Measurements from ENCODE around the gene FAT2. TPM values are rescaled to one million over a fixed set of nuclear protein-coding genes. Genes with fewer than 3 reads are reported as not detected.

Gene FAT2
- total RNA-seq, 6 experiments from 2014 or later, result not detected

GRCh38 chr5:151572657-151573368 is 18.3 kb downstream of the FAT2 start:
- no peak for DNase-seq
- no peak for ATAC-seq
- Histone ChIP-seq H3K4me1 (no peaks in the 10 kb centered on the region), H3K9me3 (no peaks in the 10 kb centered on the region), H3K36me3 (no peaks in the 10 kb centered on the region), H3K4me3 (no peak overlapping the region), H3K27ac (no peak overlapping the region), H3K27me3 (no peaks in the 10 kb centered on the region)
- intact Hi-C loops (cut with DNase I), result no loop called here
- WGBS (ENCODE audit: insufficient coverage, low coverage, low lambda C conversion rate, missing lambda C conversion rate), result 84% methylated on average over 4 of the region's 8 CpGs
- TF ChIP-seq, protein P1, sequence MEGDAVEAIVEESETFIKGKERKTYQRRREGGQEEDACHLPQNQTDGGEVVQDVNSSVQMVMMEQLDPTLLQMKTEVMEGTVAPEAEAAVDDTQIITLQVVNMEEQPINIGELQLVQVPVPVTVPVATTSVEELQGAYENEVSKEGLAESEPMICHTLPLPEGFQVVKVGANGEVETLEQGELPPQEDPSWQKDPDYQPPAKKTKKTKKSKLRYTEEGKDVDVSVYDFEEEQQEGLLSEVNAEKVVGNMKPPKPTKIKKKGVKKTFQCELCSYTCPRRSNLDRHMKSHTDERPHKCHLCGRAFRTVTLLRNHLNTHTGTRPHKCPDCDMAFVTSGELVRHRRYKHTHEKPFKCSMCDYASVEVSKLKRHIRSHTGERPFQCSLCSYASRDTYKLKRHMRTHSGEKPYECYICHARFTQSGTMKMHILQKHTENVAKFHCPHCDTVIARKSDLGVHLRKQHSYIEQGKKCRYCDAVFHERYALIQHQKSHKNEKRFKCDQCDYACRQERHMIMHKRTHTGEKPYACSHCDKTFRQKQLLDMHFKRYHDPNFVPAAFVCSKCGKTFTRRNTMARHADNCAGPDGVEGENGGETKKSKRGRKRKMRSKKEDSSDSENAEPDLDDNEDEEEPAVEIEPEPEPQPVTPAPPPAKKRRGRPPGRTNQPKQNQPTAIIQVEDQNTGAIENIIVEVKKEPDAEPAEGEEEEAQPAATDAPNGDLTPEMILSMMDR (IDR thresholded peaks at IDR 0.05), result no peak
- no peak for TF ChIP-seq POLR2A (IDR thresholded peaks at IDR 0.05)

DNA sequence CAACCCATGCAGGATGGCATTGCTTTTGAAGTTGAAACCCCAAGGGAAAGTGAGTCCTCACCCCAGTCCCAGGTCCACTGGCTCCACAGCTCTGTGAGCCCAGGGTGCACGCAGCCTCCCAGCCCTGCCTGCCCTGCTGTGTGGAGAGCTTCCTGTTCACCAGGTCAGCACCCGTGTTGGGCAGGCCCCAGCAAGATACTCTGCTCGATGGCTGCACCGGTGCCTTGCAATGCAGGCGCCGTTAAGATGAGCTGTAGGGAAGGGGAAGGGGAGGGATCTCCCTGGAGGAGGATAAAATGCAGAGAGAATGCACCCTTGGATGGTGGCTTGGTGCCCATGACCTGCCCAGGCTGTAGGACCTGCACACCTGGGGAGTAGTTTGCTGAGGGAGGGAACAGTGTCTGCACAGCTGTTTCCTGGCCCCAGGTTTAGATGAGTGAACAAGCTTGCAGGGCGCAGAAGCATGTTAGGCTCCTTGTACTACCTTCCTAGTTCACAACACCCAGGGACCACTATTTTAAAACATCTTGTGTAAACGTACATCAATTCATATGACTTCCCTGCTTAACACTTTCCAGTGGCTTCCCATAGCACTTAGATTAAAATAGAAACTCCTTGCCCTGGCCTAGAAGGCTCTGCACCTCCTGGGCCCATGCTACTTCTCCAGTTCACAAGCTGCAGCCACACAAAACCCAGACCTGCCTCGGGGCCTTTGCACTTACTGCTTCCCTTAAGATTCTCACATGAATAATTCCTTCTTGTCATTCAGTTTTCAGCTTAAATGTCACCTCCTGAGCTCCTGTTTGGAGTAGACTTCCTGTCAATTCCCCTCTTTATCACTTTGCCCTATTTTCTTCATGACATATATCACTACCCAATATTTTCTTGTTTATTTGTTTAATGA is 19.6 kb downstream of the FAT2 start:
- ATAC-seq (no peak), DNase-seq (no peak)
- Histone ChIP-seq H3K9me3 (no peaks in the 10 kb centered on the region), H3K4me3 (no peak overlapping the region), H3K36me3 (no peaks in the 10 kb centered on the region), H3K27me3 (no peaks in the 10 kb centered on the region), H3K27ac (no peak overlapping the region), H3K4me1 (no peaks in the 10 kb centered on the region)
- intact Hi-C loops (cut with DNase I), result no loop called here
- WGBS (ENCODE audit: insufficient coverage, low coverage, low lambda C conversion rate, missing lambda C conversion rate), result 38% methylated on average over 2 of the region's 9 CpGs
- no peak for TF ChIP-seq POLR2A (IDR thresholded peaks at IDR 0.05)
- TF ChIP-seq, protein P1 (IDR thresholded peaks at IDR 0.05), result no peak

DNA sequence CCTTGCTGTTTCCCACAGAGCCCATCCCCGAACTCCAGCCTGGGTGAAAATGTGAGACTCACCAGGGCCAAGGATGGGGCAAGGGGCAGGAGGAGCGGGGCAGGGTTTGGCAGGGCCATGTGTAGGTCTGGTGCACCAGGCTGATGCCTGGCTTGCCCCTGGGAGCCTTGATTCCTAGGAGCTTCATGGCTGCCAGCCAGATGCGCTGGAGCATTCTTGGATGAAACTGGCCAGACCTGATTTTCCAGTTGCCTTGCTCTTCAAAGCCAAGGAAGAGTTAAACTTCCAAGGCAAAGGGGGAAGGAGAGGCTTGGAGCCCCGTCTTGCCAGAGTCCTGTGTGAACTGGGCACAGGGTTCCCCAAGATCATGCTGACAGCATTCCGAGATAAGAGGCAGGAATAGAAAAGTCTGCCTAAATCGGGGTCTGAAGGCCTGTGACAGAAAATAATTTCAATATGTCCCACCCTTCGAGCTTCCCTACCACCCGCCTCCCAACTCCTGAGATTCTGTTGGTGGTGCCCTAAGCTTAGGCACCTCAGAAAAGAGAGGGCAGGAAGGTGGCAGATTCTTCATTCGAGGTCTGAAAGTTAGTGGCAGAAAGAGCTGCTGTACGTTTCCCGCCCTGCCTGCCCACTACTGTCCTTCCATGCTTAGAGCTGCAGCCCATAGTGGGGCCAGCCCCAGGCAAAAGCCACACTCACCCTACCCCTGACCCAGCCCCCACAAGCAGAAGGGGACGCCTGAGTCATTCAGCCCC is 20.4 kb downstream of the FAT2 start:
- Histone ChIP-seq H3K9me3 (no peaks in the 10 kb centered on the region), H3K36me3 (no peaks in the 10 kb centered on the region), H3K27me3 (no peaks in the 10 kb centered on the region), H3K4me3 (no peak overlapping the region), H3K4me1 (no peaks in the 10 kb centered on the region), H3K27ac (no peak overlapping the region)
- WGBS (ENCODE audit: insufficient coverage, low coverage, low lambda C conversion rate, missing lambda C conversion rate), result 90% methylated on average over 2 of the region's 12 CpGs
- ATAC-seq (peak in 1 of 4 donors; percentile 8), DNase-seq (no peak)
- intact Hi-C loops (cut with DNase I), result no loop called here
- TF ChIP-seq, protein P1 (IDR thresholded peaks at IDR 0.05), result no peak

- 46% methylated on average over 2 of the region's 2 CpGs for WGBS (ENCODE audit: insufficient coverage, low coverage, low lambda C conversion rate, missing lambda C conversion rate)
These were observed 21.1 kb downstream of the FAT2 start for GRCh38 chr5:151570058-151570457.

More at GRCh38 chr5:151570058-151570457, 21.1 kb downstream of the FAT2 start:
- no peak for ATAC-seq
- Histone ChIP-seq H3K4me3 (no peak overlapping the region), H3K27ac (no peak overlapping the region), H3K4me1 (no peaks in the 10 kb centered on the region), H3K36me3 (no peaks in the 10 kb centered on the region), H3K9me3 (no peaks in the 10 kb centered on the region), H3K27me3 (no peaks in the 10 kb centered on the region)
- TF ChIP-seq, protein P1 (IDR thresholded peaks at IDR 0.05), result no peak
- TF ChIP-seq POLR2A (IDR thresholded peaks at IDR 0.05), result no peak
- no peak for DNase-seq
- intact Hi-C loops (cut with DNase I), result no loop called here

All from right lobe of liver (tissue), 6 donors.